H1 (cell line): Measurements from ENCODE around the gene TNRC6C. TPM values are rescaled to one million over a fixed set of nuclear protein-coding genes. Genes with fewer than 3 reads are reported as not detected.
A peak's percentile ranks its signal among the peaks of the same experiment; 100 is the strongest.

Experiments
- CTCF ChIA-PET: fragments of 300-600 bp; sonication (Branson Sonifier 250); formaldehyde crosslinking; loops from one replicate; lab custom pipeline; 2021; ENCODE audit not compliant: partially characterized antibody; lab: Charles Lee
- POLR2A ChIA-PET: fragments of 300-600 bp; sonication (Branson Sonifier 250); formaldehyde crosslinking; loops from one replicate; lab custom pipeline; 2021; ENCODE audit warnings: inconsistent platforms; ENCODE audit not compliant: partially characterized antibody; lab: Charles Lee
- DNase-seq, 2 experiments: peaks; one replicate each; pipeline versions ENCODE4 v3.0.0 to v3.0.0-alpha.2; 2010 to 2022; ENCODE audit warnings: low spot score in 2 of 2, low read depth in 1 of 2, mixed read lengths in 1 of 2
- FAIRE-seq: peaks from 2 replicates; lab custom pipeline; 2011; peaks lifted over from hg19 to GRCh38; lab: Jason Lieb, UNC
- H2AFZ ChIP-seq: 2 replicates; pipeline ENCODE4 v1.8.1; 2012; ENCODE audit warnings: low read length, inconsistent platforms
- H2AK5ac ChIP-seq: 2 replicates; pipeline ENCODE4 v1.6.1; 2013; ENCODE audit warnings: low read depth, low read length
- H2BK120ac ChIP-seq: replicated peaks from 2 replicates; pipeline ENCODE3; 2013; ENCODE audit warnings: low read depth, low read length, inconsistent platforms
- H2BK12ac ChIP-seq: 2 replicates; pipeline ENCODE4 v1.6.1; 2013; ENCODE audit warnings: low read depth, low read length
- H2BK15ac ChIP-seq: 2 replicates; pipeline ENCODE4 v1.6.1; 2013; ENCODE audit warnings: low read length
- H2BK20ac ChIP-seq: 2 replicates; pipeline ENCODE4 v1.6.1; 2013; ENCODE audit warnings: low read length
- H2BK5ac ChIP-seq: 2 replicates; pipeline ENCODE4 v1.6.1; 2013; ENCODE audit warnings: low read depth, low read length
- H3K14ac ChIP-seq: 2 replicates; pipeline ENCODE4 v1.6.1; 2013; ENCODE audit warnings: inconsistent platforms; ENCODE audit not compliant: insufficient read length
- H3K18ac ChIP-seq: 2 replicates; pipeline ENCODE4 v1.6.1; 2013; ENCODE audit warnings: low read length; ENCODE audit errors: extremely low read depth
- H3K23ac ChIP-seq: 2 replicates; pipeline ENCODE4 v1.6.1; 2013; ENCODE audit warnings: inconsistent platforms; ENCODE audit not compliant: insufficient read length
- H3K23me2 ChIP-seq: 2 replicates; pipeline ENCODE4 v1.6.1; 2013; ENCODE audit warnings: low read depth, low read length
- H3K27ac ChIP-seq: 2 replicates; pipeline ENCODE4 v1.6.1; 2011; ENCODE audit warnings: low read depth, low read length, inconsistent platforms
- H3K27me3 ChIP-seq, 4 experiments: replicated peaks in 1 of 4; 1 replicate in 1 of 4; 2 replicates in 3 of 4; pipeline versions ENCODE4 v1.6.1 to v1.8.1; 2011 to 2013; ENCODE audit warnings: low read length in 3 of 4, mild to moderate bottlenecking in 3 of 4, inconsistent platforms in 2 of 4, mixed read lengths in 2 of 4, moderate library complexity in 1 of 4; ENCODE audit not compliant: control insufficient read depth in 3 of 4, insufficient read depth in 3 of 4; ENCODE audit errors: extremely low read depth in 1 of 4
- H3K36me3 ChIP-seq, 4 experiments: 2 replicates each; pipeline versions ENCODE4 v1.6.1 to v1.8.1; 2011 to 2013; ENCODE audit warnings: mild to moderate bottlenecking in 4 of 4, low read length in 3 of 4, moderate library complexity in 2 of 4, control low read depth in 1 of 4, inconsistent platforms in 1 of 4; ENCODE audit not compliant: insufficient read depth in 4 of 4, control insufficient read depth in 2 of 4
- H3K4ac ChIP-seq: replicated peaks from 2 replicates; pipeline ENCODE3; 2013; ENCODE audit warnings: low read length, low read depth, mixed read lengths, inconsistent platforms; ENCODE audit not compliant: insufficient read length
- H3K4me1 ChIP-seq, 4 experiments: replicated peaks in 1 of 4; 1 replicate in 1 of 4; 2 replicates in 3 of 4; pipeline versions ENCODE4 v1.6.1 to v1.8.1; 2011 to 2013; ENCODE audit warnings: low read length in 3 of 4, inconsistent platforms in 2 of 4, mixed read lengths in 1 of 4; ENCODE audit not compliant: insufficient read depth in 4 of 4, control insufficient read depth in 3 of 4
- H3K4me2 ChIP-seq, 2 experiments: 2 replicates each; pipeline versions ENCODE4 v1.6.1 to v1.8.1; 2011 to 2013; ENCODE audit warnings: low read depth in 2 of 2, low read length in 2 of 2, control low read depth in 1 of 2, inconsistent platforms in 1 of 2, mild to moderate bottlenecking in 1 of 2; ENCODE audit not compliant: insufficient read depth in 1 of 2
- H3K4me3 ChIP-seq, 4 experiments: fragments of 200-600, 300-600 bp in 1 of 4; sonication (generic), shearing (Covaris generic), sonication (Bioruptor Twin) in 1 of 4; 2 replicates each; pipeline versions ENCODE4 v1.5.1 to v1.8.1; 2011 to 2016; ENCODE audit warnings: low read length in 4 of 4, low read depth in 3 of 4, control low read depth in 2 of 4, inconsistent platforms in 2 of 4, mild to moderate bottlenecking in 2 of 4, mixed read lengths in 1 of 4, moderate library complexity in 1 of 4; ENCODE audit not compliant: insufficient read depth in 2 of 4; ENCODE audit errors: extremely low read depth in 1 of 4
- H3K56ac ChIP-seq: replicated peaks from 2 replicates; pipeline ENCODE3; 2013; ENCODE audit warnings: low read depth, mild to moderate bottlenecking, mixed read lengths, low read length, inconsistent platforms; ENCODE audit not compliant: insufficient read length
- H3K79me1 ChIP-seq: 2 replicates; pipeline ENCODE4 v1.6.1; 2013; ENCODE audit warnings: low read depth, low read length, control low read depth
- H3K79me2 ChIP-seq, 2 experiments: 2 replicates each; pipeline versions ENCODE4 v1.6.1 to v1.8.1; 2012 to 2013; ENCODE audit warnings: low read length in 2 of 2, mild to moderate bottlenecking in 2 of 2, inconsistent platforms in 1 of 2; ENCODE audit not compliant: insufficient read depth in 2 of 2, control insufficient read depth in 1 of 2
- H3K9ac ChIP-seq, 4 experiments: replicated peaks in 1 of 4; 1 replicate in 1 of 4; 2 replicates in 3 of 4; pipeline versions ENCODE4 v1.6.1 to v1.8.1; 2011 to 2013; ENCODE audit warnings: low read depth in 3 of 4, low read length in 3 of 4, control low read depth in 2 of 4, mild to moderate bottlenecking in 2 of 4, moderate library complexity in 2 of 4, inconsistent platforms in 1 of 4; ENCODE audit errors: extremely low read depth in 1 of 4
- H3K9me3 ChIP-seq, 2 experiments: 2 replicates each; pipeline versions ENCODE4 v1.6.1 to v1.8.1; 2012 to 2013; ENCODE audit warnings: mild to moderate bottlenecking in 2 of 2, moderate library complexity in 2 of 2, control low read depth in 1 of 2, inconsistent platforms in 1 of 2, low read depth in 1 of 2, low read length in 1 of 2, mixed read lengths in 1 of 2; ENCODE audit not compliant: insufficient read depth in 2 of 2
- H4K20me1 ChIP-seq, 2 experiments: replicated peaks in 1 of 2; 2 replicates each; pipeline versions ENCODE3 to v1.8.1; 2011 to 2013; ENCODE audit warnings: inconsistent platforms in 2 of 2, low read length in 2 of 2, mild to moderate bottlenecking in 1 of 2; ENCODE audit not compliant: insufficient read depth in 2 of 2, control insufficient read depth in 1 of 2
- H4K5ac ChIP-seq: 2 replicates; pipeline ENCODE4 v1.6.1; 2013; ENCODE audit warnings: low read length, low read depth, mixed read lengths, inconsistent platforms; ENCODE audit not compliant: insufficient read length
- H4K8ac ChIP-seq: 2 replicates; pipeline ENCODE4 v1.8.0; 2013; ENCODE audit warnings: mild to moderate bottlenecking, moderate library complexity, low read length, inconsistent platforms; ENCODE audit not compliant: insufficient read depth; ENCODE audit errors: extremely low read depth
- H4K91ac ChIP-seq: replicated peaks from 2 replicates; pipeline ENCODE3; 2013; ENCODE audit warnings: low read length, mixed read lengths, inconsistent platforms; ENCODE audit not compliant: insufficient read length
- CTBP2 ChIP-seq: IDR thresholded peaks from 2 replicates; pipeline ENCODE4 v1.7.0; 2011; ENCODE audit warnings: borderline replicate concordance, mild to moderate bottlenecking, moderate library complexity, mixed read lengths, low read length; ENCODE audit not compliant: insufficient read depth, insufficient read length
- GTF2F1 ChIP-seq: IDR thresholded peaks from 2 replicates; pipeline ENCODE4 v1.6.1; 2012; ENCODE audit warnings: low read depth, low read length, improper control_type of control experiment, borderline replicate concordance
- HDAC2 ChIP-seq, 2 experiments: fragments of 300-600 bp in 1 of 2; sonication (generic) in 1 of 2; IDR thresholded peaks; 2 replicates each; pipeline ENCODE4 v1.6.1; 2011 to 2012; ENCODE audit warnings: low read depth in 2 of 2, low read length in 2 of 2, mild to moderate bottlenecking in 2 of 2, moderate library complexity in 2 of 2, borderline replicate concordance in 1 of 2, inconsistent platforms in 1 of 2
- JUN ChIP-seq: IDR thresholded peaks from 2 replicates; pipeline ENCODE4 v1.6.1; 2011; ENCODE audit warnings: low read depth, mild to moderate bottlenecking, improper control_type of control experiment, low read length
- KDM4A ChIP-seq: IDR thresholded peaks from one replicate; pipeline ENCODE4 v1.7.1; 2012; ENCODE audit warnings: low read depth, mild to moderate bottlenecking, moderate library complexity, low read length, inconsistent platforms; ENCODE audit not compliant: severe bottlenecking
- SP1 ChIP-seq: IDR thresholded peaks from 2 replicates; pipeline ENCODE4 v1.6.1; 2011; ENCODE audit warnings: low read depth, low read length
- SUZ12 ChIP-seq: fragments of 200-600 bp; sonication (generic); IDR thresholded peaks from 2 replicates; pipeline ENCODE4 v1.6.1; 2012; ENCODE audit warnings: mild to moderate bottlenecking, inconsistent platforms, low read length, moderate library complexity, mixed read lengths
- TEAD4 ChIP-seq: IDR thresholded peaks from 2 replicates; pipeline ENCODE4 v1.6.1; 2012; ENCODE audit warnings: low read depth, low read length, inconsistent platforms, mixed read lengths
- WGBS, 2 experiments: shearing (Covaris generic) in 1 of 2; methylation state at CpG; one replicate each; pipeline versions ENCODE4 v1.1.6 to v1.1.7; 2013 to 2015; ENCODE audit warnings: low lambda C conversion rate in 2 of 2, mixed read lengths in 2 of 2, inconsistent platforms in 1 of 2, low coverage in 1 of 2, missing lambda C conversion rate in 1 of 2; ENCODE audit not compliant: insufficient replicate concordance in 2 of 2, insufficient coverage in 1 of 2, insufficient read length in 1 of 2; ENCODE audit errors: extremely low coverage in 1 of 2, missing lambda C conversion rate in 1 of 2; 5-methylcytosine and 5-hydroxymethylcytosine counted together
- polyA plus RNA-seq, 7 experiments: library from polyadenylated mRNA; depleted of rRNA in 3 of 7; stranded (reverse) in 5 of 7; unstranded in 2 of 7; fragments of >200 nt in 5 of 7; fragments of 200-250 nt in 2 of 7; gene quantifications; 1 replicate in 5 of 7; 2 replicates in 1 of 7; 4 replicates in 1 of 7; pipeline versions ENCODE4 v1.2.1 to v1.2.3, GENCODE V29; 2011 to 2013; ENCODE audit warnings: missing spikeins in 2 of 7, mixed read lengths in 2 of 7
- total RNA-seq: library from RNA; stranded (reverse); fragmentation: NEBNext Ultra II Directional; extraction: Animal tissue kit (Norgen Biotek cat#: 25700); gene quantifications from 2 replicates; pipeline ENCODE4 v1.2.1, GENCODE V29; 2021
- TF ChIP-seq, protein P1 (sequence below): IDR thresholded peaks from 2 replicates; pipeline ENCODE4 v1.6.1; 2011; ENCODE audit warnings: low read depth, mild to moderate bottlenecking, low read length; ENCODE audit not compliant: insufficient read depth

The TNRC6C gene
- total and polyA plus RNA-seq, 2 of the 8 experiments (the other 6 are each of a cell fraction or from before 2014, with no cell fraction given) = 2.8 to 28.9 TPM

DNA sequence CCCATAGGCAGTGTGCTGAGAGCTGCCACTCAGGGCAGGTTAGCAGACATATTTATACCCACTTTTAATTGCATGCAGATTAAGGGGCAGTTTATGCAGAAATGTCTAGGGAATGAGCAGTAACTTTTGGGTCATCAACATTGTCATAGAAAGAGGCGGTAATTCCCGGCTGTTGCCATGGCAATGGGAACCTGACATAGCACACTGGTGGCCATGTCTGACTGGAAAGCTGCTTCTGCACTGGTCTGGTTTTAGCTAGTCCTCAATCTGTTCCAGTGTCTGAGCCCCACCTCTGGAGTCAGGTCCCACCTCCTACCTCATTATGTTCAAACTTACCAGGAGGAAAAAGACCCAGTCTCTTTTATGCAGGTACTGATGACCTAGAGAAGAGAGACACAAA is 31.5 kb upstream of the TNRC6C start:
- POLR2A ChIA-PET = interaction anchor here (0.6 to 3.8 kb wide), 4 partner anchors 18 to 46 kb away, joined by 3 to 30 read pairs (median 4); partner anchors contain the start of gene TNRC6C
- no peak overlapping the region for H3K9ac ChIP-seq
- CTCF ChIA-PET = interaction anchor here (1.2 to 1.8 kb wide), 3 partner anchors 14 to 186 kb away, joined by 3 to 5 read pairs (median 4); no protein-coding TSS in a partner anchor

More for the DNA sequence above, 31.5 kb upstream of the TNRC6C start:
- Histone ChIP-seq H2BK120ac (no peak overlapping the region), H3K36me3 (no peaks in the 10 kb centered on the region), H3K56ac (no peak overlapping the region), H2AFZ (no peak overlapping the region), H2BK5ac (peak overlapping the region; percentile 37; the same call in 1 of the 2 replicates), H4K5ac (no peak overlapping the region), H2BK20ac (peak overlapping the region; percentile 93; the same call in 1 of the 2 replicates), H3K79me1 (no peaks in the 10 kb centered on the region; the same call in 1 of the 2 replicates), H3K23me2 (no peaks in the 10 kb centered on the region; the same call in 1 of the 2 replicates), H4K20me1 (no peaks in the 10 kb centered on the region), H3K4me3 (no peak overlapping the region), H3K14ac (no peak overlapping the region), H4K91ac (no peak overlapping the region), H3K4me2 (no peak overlapping the region), H4K8ac (no peak overlapping the region), H3K23ac (no peak overlapping the region), H2BK12ac (peak overlapping the region; percentile 80; the same call in 1 of the 2 replicates), H2BK15ac (peak overlapping the region; percentile 97; the same call in 1 of the 2 replicates), H3K9me3 (no peaks in the 10 kb centered on the region), H3K18ac (no peak overlapping the region), H3K27me3 (no peaks in the 10 kb centered on the region; a peak in 1 of 7 replicates), H3K27ac (no peak overlapping the region), H3K4me1 (peaks cover 12 to 49% (median 36%) of the 10 kb centered on the region in 4 experiments), H2AK5ac (peak overlapping the region; percentile 79; the same call in 1 of the 2 replicates), H3K79me2 (no peaks in the 10 kb centered on the region), H3K4ac (no peak overlapping the region)
- WGBS, 2 experiments = 89% methylated on average over 2 of the region's 2 CpGs; no CpG with 5 or more reads in 1 of the 2 experiments
- FAIRE-seq (no peak), DNase-seq (no peak)
- TF ChIP-seq SP1 (no peak), TEAD4 (no peak), SUZ12 (no peak), GTF2F1 (no peak), CTBP2 (no peak), JUN (no peak), KDM4A (no peak), HDAC2 (IDR thresholded peaks at IDR 0.05; ENCODE audit: borderline replicate concordance in 1 of 2, low read depth in 2 of 2, low read length in 2 of 2) (no peak)
- TF ChIP-seq, protein P1, sequence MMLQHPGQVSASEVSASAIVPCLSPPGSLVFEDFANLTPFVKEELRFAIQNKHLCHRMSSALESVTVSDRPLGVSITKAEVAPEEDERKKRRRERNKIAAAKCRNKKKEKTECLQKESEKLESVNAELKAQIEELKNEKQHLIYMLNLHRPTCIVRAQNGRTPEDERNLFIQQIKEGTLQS = no peak
